GM21515 (cell line): ENCODE measurements around the gene CLEC16A.
"Not testable (repeated sequence)": the region's sequence is repeated elsewhere in the genome, so short reads cannot be mapped to it uniquely, and the experiment has no call there.

Source experiments
- ATAC-seq: cut with Tn5 transposase; IDR thresholded peaks from one replicate; pipeline ENCODE4 v1.9.1; 2021; ENCODE audit not compliant: unreplicated experiment

CLEC16A gene

GRCh38 chr16:10964891-10965326 lies 20.5 kb downstream of the CLEC16A start:
- ATAC-seq: no peak

- ATAC-seq: peak; percentile 59
Observed at GRCh38 chr16:10965440-10966061, 21.2 kb downstream of the CLEC16A start.

GRCh38 chr16:10966129-10966528 lies 21.8 kb downstream of the CLEC16A start:
- no peak for ATAC-seq

- not testable (repeated sequence) for ATAC-seq
Observed at GRCh38 chr16:10966559-10966958, 22.2 kb downstream of the CLEC16A start.

GRCh38 chr16:10967986-10968385 lies 23.6 kb downstream of the CLEC16A start:
- ATAC-seq: no peak

DNA sequence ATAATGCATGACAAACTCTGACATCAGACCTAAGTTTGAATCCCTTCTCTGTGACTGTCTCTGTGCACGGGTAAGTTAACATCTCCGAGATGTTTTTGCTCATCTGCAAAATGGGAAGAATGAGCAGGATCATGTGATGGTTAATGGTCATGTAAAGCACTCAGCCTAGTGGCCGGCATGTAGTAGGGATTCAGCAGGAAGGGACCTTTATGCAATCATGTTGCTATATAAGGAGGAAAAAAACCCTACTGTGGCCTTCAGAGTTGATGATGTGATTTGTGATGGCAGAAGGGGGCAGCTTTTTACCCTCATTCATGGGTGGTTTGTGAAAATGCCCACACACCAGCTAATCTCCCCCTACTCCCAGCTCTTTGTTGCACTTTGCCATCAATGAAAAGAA lies 24.1 kb downstream of the CLEC16A start:
- ATAC-seq: no peak

GRCh38 chr16:10969615-10970014 lies 25.3 kb downstream of the CLEC16A start:
- no peak for ATAC-seq

GRCh38 chr16:10970065-10970464 lies 25.7 kb downstream of the CLEC16A start:
- no peak for ATAC-seq

DNA sequence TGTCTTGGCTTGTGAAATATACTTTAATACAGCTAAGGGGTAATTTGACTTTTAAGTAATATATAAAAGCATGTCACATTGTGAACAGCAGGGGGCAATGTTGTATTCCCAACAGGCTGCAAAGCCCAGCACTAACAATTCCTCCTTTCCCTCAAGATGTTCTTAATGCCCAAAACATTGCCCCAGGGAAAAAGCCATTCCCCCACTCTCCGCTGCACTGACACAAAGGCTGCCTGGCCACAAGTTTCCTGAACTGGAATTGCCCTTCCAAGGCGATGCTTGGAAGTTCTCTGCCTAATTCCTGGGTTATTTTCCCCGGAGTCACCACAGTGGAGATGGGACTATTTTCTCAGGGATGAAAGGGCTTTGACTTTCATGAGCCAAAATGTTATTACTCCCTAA lies 27.2 kb downstream of the CLEC16A start:
- no peak for ATAC-seq

DNA sequence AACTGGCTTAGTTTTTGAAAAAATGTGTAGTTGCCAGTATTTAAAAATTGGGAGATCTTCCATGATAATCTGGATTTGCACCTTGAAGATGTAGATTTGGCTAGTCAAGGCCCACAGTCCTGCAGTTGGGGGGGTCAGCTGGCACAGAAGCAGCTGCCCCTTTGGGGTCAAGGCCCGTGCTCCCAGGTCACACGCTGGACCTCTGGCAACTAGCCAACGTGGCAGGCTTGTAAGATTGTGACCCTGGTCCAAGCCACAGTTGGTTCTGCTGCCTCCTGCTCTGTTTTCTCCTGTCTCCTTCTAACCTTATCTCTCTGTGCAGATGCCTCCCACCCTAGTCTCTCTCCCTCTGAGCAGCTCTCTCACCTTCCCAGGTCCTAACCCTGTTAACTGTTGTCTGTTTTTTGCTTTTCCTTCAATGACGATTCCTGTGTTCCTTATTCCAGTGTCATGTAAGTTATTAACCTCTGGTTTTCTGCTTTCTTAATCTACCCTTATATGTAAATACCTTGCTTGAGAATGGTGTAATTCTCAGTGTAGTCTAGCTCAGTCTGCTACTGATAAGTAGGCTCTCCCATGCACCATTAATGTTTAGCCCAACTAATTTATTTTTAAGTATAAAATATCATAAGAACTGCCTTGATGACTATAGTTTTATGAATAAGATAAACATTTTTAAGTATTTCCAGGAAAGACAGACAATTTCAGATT lies 27.9 kb downstream of the CLEC16A start:
- no peak for ATAC-seq

GRCh38 chr16:10972819-10973464 lies 28.6 kb downstream of the CLEC16A start:
- ATAC-seq: no peak

DNA sequence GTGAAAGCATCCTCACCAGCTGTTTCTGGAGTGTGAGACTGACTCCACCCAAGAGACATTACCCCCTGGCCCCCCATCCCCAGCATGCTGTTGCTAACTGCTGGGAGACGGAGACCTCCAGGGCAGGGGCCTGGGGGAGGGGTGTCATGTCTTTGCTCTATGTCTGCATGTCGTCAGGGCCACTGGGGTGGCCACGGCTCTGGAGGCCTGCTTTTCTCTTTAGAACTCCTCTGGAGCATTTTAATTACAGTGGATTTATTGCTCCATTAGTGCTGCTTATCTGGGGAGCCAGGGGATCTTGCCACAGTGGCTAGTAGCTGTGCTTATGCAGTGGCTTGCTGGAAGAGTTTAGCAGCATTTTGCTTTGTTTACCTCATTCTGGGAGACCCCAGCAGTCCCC lies 32.3 kb downstream of the CLEC16A start:
- no peak for ATAC-seq

GRCh38 chr16:10978124-10978523 lies 33.8 kb downstream of the CLEC16A start:
- ATAC-seq: no peak

- no peak for ATAC-seq
Observed at GRCh38 chr16:10978871-10979446, 34.6 kb downstream of the CLEC16A start.

DNA sequence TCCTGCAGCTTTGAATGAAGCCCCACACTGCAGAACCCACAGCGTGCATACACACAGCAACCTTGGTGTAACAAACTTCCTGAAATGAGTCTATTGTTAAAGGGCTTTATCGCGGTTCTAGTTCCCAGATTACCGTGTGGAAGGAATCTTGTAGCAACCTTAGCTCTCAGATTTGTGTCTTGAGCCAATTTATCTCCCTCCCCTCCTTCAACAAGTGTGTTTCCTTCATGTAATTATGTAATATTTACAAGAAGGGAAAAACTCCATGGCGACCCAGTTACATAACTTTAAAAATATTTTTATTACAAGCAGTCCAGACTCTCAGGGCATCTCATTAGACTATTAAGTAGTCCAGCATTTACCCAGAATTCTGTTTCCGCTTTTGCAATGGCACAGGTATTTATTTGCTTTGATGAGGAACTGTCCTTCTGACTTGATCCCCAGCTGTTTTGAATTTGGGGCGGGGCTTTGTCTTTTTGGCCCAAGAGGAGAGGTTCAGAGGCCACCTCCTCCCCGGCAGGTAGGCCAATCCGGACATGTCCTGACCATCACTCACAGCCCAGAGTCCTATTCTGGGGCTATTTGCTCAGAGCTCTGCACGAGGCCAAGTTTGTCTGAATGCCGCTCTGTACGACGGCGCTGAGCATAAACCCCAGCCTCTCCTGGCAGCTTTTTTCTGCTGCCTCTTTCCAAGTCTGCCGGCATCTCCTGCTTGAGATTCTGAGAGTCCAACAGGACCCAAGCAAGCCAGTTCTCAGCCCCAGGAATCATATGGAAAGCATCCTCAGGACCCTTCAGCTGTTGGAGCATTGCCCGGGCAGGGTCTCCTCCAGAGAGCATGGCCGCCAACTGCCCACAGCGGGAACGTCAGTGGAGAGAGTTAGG lies 35.6 kb downstream of the CLEC16A start:
- no peak for ATAC-seq

- no peak for ATAC-seq
Observed at GRCh38 chr16:10980813-10981212, 36.4 kb downstream of the CLEC16A start.

DNA sequence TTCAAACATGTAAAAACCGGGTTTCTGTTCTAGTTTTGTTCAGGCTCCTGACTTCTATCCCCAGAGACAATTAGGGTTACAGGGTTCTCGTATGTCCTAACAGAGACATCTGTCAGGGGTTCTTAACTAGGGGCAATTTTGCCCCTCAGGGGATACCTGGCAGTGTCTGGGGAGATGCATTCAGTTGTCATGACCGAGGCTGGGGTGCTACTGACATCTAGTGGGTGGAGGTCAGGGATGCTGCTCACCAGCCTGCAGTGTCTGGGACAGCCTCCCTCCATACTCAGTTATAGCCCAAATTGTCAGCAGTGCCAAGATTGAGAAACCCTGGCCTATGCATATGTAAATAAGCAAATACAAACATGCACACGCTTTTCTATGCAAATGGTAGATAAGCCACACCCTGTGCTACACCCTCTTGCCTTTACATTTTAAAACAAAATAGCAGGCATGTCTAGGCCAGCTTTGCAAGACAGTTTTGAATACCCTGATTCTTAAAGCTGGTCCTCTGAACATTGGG lies 37.4 kb downstream of the CLEC16A start:
- peak; percentile 50 for ATAC-seq

- ATAC-seq: peak; percentile 44
Observed at GRCh38 chr16:10982465-10983150, 38.2 kb downstream of the CLEC16A start.

DNA sequence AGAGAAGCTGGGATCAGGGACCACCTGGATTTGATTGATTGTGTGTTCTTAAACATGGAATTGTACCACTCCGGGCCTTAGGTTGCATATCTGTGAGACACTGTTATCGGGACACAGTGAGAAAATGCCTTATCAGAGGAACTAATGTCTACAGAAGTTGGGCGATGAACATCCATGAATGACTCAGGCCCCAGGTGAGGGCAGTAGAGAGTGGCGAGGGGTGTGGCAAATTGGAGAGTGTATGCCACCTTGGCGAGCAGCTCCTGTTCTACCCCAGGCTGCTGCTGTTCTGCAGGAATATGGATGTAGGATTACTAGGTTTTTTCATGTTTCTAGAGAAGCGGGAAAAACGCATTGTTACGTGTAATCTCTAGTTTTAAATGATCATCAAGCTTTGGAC lies 38.8 kb downstream of the CLEC16A start:
- ATAC-seq: no peak

DNA sequence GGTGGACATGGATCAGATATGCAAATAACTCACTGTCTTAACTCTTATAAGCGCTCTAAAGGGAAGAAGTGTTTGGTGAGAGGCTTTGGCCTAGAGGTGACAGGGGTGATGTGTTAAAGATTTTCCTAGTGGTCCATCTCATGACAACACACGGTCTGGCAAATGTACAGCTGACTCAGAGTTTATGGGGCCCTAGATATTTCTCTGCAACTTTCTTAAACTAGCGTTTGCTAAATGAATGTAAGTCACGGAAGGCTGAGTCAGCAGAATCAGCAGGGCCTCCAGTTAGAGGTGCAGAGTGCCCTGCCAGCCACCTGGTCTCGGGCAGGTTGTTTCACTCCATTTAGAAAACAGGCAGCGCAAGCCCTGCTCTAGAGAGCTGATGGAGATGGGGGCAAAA lies 40.1 kb downstream of the CLEC16A start:
- ATAC-seq: no peak
